ENCODE measurements around the gene FBN2.

DNA sequence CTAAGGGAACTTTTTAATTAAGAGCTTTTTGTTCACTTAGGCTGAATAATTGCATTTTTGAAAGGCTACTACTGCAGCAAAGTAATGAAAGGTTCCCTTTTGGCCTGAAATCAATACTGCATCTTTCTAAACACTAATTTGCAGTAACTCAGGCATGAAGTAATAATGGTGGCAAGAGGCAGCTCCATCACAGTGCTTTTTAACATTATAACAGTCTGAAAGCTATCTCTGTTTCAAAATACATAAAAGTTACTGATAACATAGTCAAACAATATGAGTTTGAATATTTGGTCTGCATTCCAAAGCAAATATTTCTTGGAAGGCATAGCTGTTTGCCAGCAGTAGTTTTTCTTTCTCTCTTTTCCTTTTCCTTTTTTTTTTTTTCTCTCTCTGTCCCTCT lies 113.4 kb downstream of the FBN2 start:
- TF ChIP-seq EZH2 (IDR thresholded peaks at IDR 0.05; ENCODE audit: insufficient read depth, poor library complexity, severe bottlenecking) (no peak), EZH2phosphoT487 (IDR thresholded peaks at IDR 0.05; ENCODE audit: insufficient read depth, low read depth) (no peak)
